GM12801 (cell line): ENCODE measurements around the gene SLC2A4.

ENCODE experiments used
- CTCF ChIP-seq: IDR thresholded peaks from one replicate; pipeline ENCODE4 v1.5.1; 2011; ENCODE audit warnings: control low read depth; ENCODE audit not compliant: insufficient read length; ENCODE audit errors: extremely low read depth

SLC2A4 gene

DNA sequence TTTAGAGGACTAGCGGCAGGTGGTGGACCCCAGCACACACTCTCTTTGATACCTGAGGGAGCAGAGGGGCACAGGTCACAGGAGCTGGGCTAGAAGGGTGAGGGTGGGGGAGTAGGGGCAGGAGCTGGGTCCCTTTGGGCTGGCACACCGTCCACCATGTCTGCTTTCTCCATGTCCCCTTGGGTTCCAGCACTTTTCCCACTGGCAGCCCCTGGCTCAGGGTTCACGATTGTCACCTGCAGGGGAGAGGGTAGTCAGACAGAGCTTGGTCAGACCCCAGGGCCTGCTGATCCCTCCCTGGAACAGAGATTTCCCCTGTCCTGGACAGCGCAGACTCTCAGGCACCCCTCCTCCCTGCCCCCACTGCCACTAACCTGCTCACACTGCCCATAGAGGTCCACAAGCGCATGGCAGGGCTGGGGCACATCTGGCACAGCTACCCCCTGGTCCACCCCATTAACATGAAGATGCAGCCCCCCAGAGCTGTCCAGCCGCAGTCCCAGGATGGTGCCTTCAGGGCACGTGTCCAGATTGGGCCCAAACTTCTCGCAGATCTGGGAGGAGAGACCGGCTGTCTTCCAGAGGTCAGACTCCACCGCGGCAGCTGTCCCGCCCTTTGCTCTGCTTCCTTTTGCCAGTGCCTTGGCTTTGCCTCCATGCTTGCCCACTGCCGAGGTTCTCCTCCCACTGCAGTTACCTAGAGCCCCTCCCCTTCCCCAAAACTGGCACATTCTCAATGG is 36.8 kb downstream of the SLC2A4 start:
- no peak for TF ChIP-seq CTCF

- no peak for TF ChIP-seq CTCF
These were observed 39.9 kb downstream of the SLC2A4 start for GRCh38 chr17:7321466-7321865.

GRCh38 chr17:7322520-7323194 is 41.1 kb downstream of the SLC2A4 start:
- no peak for TF ChIP-seq CTCF

- TF ChIP-seq CTCF = no peak
These were observed 42.4 kb downstream of the SLC2A4 start for GRCh38 chr17:7323731-7324437.

GRCh38 chr17:7324438-7324779 is 42.9 kb downstream of the SLC2A4 start:
- TF ChIP-seq CTCF = no peak

DNA sequence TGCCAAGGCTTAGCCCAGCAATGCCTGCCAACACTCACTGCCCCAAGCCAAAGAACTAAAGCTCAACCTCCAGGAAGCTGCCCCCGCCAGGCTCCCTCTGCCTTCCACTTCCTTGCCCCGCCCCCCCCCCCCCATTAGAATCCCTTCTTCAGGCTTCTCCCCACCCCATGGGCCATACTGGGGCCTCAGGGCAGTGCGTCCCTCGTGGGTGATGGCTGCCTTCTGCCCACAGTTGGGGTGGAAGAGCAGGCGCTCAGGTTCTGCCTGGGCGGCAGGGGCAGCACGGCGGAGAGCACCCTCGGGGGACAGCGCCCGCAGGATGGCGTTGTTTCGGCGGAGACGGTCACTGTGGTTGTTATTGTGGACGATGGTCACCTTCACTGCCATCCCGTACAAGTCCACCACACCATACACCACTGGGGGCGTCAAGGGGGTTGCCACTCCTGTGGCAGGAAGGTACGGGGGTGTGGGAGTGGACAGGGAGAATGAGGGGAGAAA is 43.6 kb downstream of the SLC2A4 start:
- TF ChIP-seq CTCF = no peak

GRCh38 chr17:7326186-7326585 is 44.7 kb downstream of the SLC2A4 start:
- no peak for TF ChIP-seq CTCF
